WTC11 (cell line): ENCODE results near the gene PKP1. TPM values are rescaled to one million over a fixed set of nuclear protein-coding genes. Genes with fewer than 3 reads are reported as not detected.

Experiments used
- ATAC-seq: fragments of 200-7000 bp; cut with Tn5 transposase; 2 replicates; pipeline ENCODE4 v1.10.0; 2021; ENCODE audit warnings: mild to moderate bottlenecking, moderate library complexity
- CTCF ChIA-PET: fragments of 300-600 bp; sonication (Branson Sonifier 250); formaldehyde crosslinking; loops from one replicate; lab custom pipeline; 2021; ENCODE audit warnings: antibody characterized with exemption; lab: Charles Lee
- POLR2A ChIA-PET: fragments of 350-600 bp; sonication (Branson Sonifier 250); formaldehyde crosslinking; loops from one replicate; lab custom pipeline; 2021; ENCODE audit warnings: antibody characterized with exemption; lab: Charles Lee
- DNase-seq: peaks from one replicate; pipeline ENCODE4 v3.0.0; 2021; ENCODE audit warnings: low spot score
- H3K27ac Mint-ChIP-seq: 2 replicates; pipeline ENCODE4 v1.8.0; 2021; ENCODE audit warnings: mixed read lengths
- H3K27me3 Mint-ChIP-seq: 2 replicates; pipeline ENCODE4 v1.8.0; 2021; ENCODE audit warnings: low read depth, mild to moderate bottlenecking, moderate library complexity, mixed read lengths
- H3K36me3 Mint-ChIP-seq: 2 replicates; pipeline ENCODE4 v1.8.0; 2021; ENCODE audit warnings: mixed read lengths
- H3K4me1 Mint-ChIP-seq: 2 replicates; pipeline ENCODE4 v1.8.0; 2022; ENCODE audit warnings: mixed read lengths
- H3K4me3 Mint-ChIP-seq: 2 replicates; pipeline ENCODE4 v1.8.0; 2021; ENCODE audit warnings: mild to moderate bottlenecking, moderate library complexity, mixed read lengths
- H3K9me3 Mint-ChIP-seq: 2 replicates; pipeline ENCODE4 v1.8.0; 2021; ENCODE audit warnings: mixed read lengths
- CREB1 ChIP-seq: sonication (generic); formaldehyde crosslinking; IDR thresholded peaks from 2 replicates; pipeline ENCODE4 v1.8.0; 2023; ENCODE audit warnings: mild to moderate bottlenecking, missing genetic modification reagents
- CREM ChIP-seq: sonication (generic); formaldehyde crosslinking; IDR thresholded peaks from 2 replicates; pipeline ENCODE4 v1.8.1; 2022; ENCODE audit warnings: mild to moderate bottlenecking, missing genetic modification reagents, moderate library complexity
- CTCF ChIP-seq: fragments of 200-600 bp; IDR thresholded peaks from 2 replicates; pipeline ENCODE4 v1.8.0; 2022; ENCODE audit warnings: antibody characterized with exemption
- EMX1 ChIP-seq: fragments of 250-450 bp; sonication (Bioruptor Pico); IDR thresholded peaks from 2 replicates; pipeline ENCODE4 v1.8.0; 2021; ENCODE audit warnings: mild to moderate bottlenecking
- ESRRA ChIP-seq: sonication (generic); formaldehyde crosslinking; IDR thresholded peaks from 2 replicates; pipeline ENCODE4 v1.8.1; 2022; ENCODE audit warnings: mild to moderate bottlenecking, missing genetic modification reagents, borderline replicate concordance
- HMGXB4 ChIP-seq: sonication (generic); formaldehyde crosslinking; IDR thresholded peaks from 2 replicates; pipeline ENCODE4 v1.8.1; 2023; ENCODE audit warnings: mild to moderate bottlenecking, moderate library complexity, missing genetic modification reagents
- IRF2 ChIP-seq: sonication (generic); formaldehyde crosslinking; IDR thresholded peaks from 2 replicates; pipeline ENCODE4 v1.8.0; 2022; ENCODE audit warnings: low read depth, missing genetic modification reagents, borderline replicate concordance
- JAZF1 ChIP-seq: fragments of 250-450 bp; sonication (Bioruptor Pico); IDR thresholded peaks from 2 replicates; pipeline ENCODE4 v1.9.0; 2021; ENCODE audit warnings: moderate library complexity, mild to moderate bottlenecking, inconsistent platforms
- MXD4 ChIP-seq: fragments of 250-450 bp; sonication (Bioruptor Pico); IDR thresholded peaks from 2 replicates; pipeline ENCODE4 v1.8.0; 2021; ENCODE audit warnings: mild to moderate bottlenecking, moderate library complexity, borderline replicate concordance
- PRDM15 ChIP-seq: sonication (generic); formaldehyde crosslinking; IDR thresholded peaks from 2 replicates; pipeline ENCODE4 v1.8.0; 2022; ENCODE audit warnings: missing genetic modification reagents
- PRRX2 ChIP-seq: fragments of 250-450 bp; sonication (Bioruptor Pico); IDR thresholded peaks from 2 replicates; pipeline ENCODE4 v1.8.0; 2021; ENCODE audit warnings: mild to moderate bottlenecking
- RORB ChIP-seq: fragments of 250-450 bp; sonication (Bioruptor Pico); IDR thresholded peaks from 2 replicates; pipeline ENCODE4 v1.9.0; 2021; ENCODE audit warnings: mild to moderate bottlenecking
- TEAD1 ChIP-seq: sonication (generic); formaldehyde crosslinking; IDR thresholded peaks from 2 replicates; pipeline ENCODE4 v1.8.0; 2022; ENCODE audit warnings: mild to moderate bottlenecking, missing genetic modification reagents
- ZBTB21 ChIP-seq: sonication (generic); formaldehyde crosslinking; IDR thresholded peaks from 2 replicates; pipeline ENCODE4 v1.8.1; 2023; ENCODE audit warnings: mild to moderate bottlenecking, missing genetic modification reagents, borderline replicate concordance
- ZNF263 ChIP-seq: sonication (generic); formaldehyde crosslinking; IDR thresholded peaks from 2 replicates; pipeline ENCODE4 v1.8.1; 2022; ENCODE audit warnings: low read depth, mild to moderate bottlenecking, moderate library complexity, missing genetic modification reagents
- ZNF425 ChIP-seq: fragments of 250-450 bp; sonication (Bioruptor Pico); conservative IDR thresholded peaks from 2 replicates; pipeline ENCODE4 v1.9.0; 2021; ENCODE audit warnings: mild to moderate bottlenecking
- total RNA-seq: library from RNA; stranded (reverse); gene quantifications from 3 replicates; pipeline ENCODE4 v1.2.3, GENCODE V29; 2021
- TF ChIP-seq, protein P1 (sequence below): sonication (generic); formaldehyde crosslinking; IDR thresholded peaks from 2 replicates; pipeline ENCODE4 v1.8.0; 2023; ENCODE audit warnings: missing genetic modification reagents
- TF ChIP-seq, protein P2 (sequence below): sonication (generic); formaldehyde crosslinking; IDR thresholded peaks from 2 replicates; pipeline ENCODE4 v1.8.1; 2022; ENCODE audit warnings: low read depth, mild to moderate bottlenecking, moderate library complexity, missing genetic modification reagents, borderline replicate concordance

PKP1 gene
- total RNA-seq, 1 experiment from 2014 or later = 0.24 TPM

DNA sequence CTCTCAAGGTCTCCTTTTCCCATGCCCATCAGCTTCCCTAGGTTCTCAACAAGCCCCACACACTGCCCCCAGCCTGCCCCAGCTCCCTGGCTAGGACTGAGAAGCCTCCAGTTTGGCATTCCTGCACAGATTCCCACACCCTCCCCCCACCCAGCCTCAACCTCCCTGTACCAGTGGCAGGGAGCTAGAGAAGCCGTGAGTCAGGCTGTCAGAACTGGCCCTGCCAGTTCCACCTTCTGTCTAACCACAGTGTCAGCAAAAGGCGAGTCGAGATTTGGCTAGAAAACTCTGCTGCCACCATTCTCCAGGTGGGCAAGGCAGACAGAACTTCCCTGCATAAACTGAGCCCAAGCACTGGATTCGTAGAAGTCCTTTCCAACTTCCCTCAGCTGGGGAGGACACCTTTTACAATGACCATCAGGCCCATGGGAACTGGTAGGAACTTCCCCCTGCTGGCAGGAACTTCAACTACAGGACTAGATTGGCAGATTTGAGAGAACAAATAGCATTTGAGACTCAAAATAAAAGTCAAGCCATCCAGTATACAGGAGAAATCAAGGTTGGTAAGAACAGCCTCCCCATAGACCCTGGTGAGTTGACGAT lies 63.1 kb downstream of the PKP1 start:
- peak; percentile 35 for ATAC-seq
- Mint-ChIP-seq H3K27me3 (no peaks in the 10 kb centered on the region; the same call in 1 of the 2 replicates), H3K4me3 (no peak overlapping the region), H3K4me1 (peaks cover 38% of the 10 kb centered on the region), H3K36me3 (peaks cover under 1% of the 10 kb centered on the region), H3K9me3 (peaks cover 2% of the 10 kb centered on the region), H3K27ac (no peak overlapping the region)
- ChIA-PET CTCF (interaction anchor here (0.6 to 7.7 kb wide), 45 partner anchors 8 to 321 kb away, joined by 3 to 175 read pairs (median 4); partner anchors contain the start of gene ASCL5), POLR2A (interaction anchor here (0.9 to 1.4 kb wide), 2 partner anchors 14 to 30 kb away, joined by 4 read pairs; no protein-coding TSS in a partner anchor)
- TF ChIP-seq, protein P1, sequence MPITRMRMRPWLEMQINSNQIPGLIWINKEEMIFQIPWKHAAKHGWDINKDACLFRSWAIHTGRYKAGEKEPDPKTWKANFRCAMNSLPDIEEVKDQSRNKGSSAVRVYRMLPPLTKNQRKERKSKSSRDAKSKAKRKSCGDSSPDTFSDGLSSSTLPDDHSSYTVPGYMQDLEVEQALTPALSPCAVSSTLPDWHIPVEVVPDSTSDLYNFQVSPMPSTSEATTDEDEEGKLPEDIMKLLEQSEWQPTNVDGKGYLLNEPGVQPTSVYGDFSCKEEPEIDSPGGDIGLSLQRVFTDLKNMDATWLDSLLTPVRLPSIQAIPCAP = no peak
- TF ChIP-seq CTCF (peak; percentile 47), ZBTB21 (no peak)
- DNase-seq = peak; percentile 70

DNA sequence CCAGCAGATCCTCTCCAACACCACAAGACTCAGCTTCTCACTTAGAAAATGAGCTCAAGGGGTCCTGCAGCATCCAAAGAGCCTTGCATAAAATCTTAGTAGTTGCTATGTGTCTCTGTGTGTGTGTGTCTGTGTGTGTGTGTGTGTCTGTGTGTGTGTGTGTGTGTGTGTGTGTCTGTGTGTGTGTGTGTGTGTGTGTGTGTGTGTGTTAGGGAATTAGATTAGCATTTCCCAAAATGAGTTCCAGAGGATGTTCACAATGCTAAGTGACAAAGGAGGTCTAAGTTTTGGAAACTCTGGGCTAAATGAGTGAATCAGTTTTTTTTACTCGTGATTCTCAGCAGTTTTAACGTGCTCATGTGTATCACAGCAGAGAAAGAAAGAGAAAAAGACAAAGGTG lies 63.7 kb downstream of the PKP1 start:
- TF ChIP-seq PRDM15 (CRISPR knock-in tag) = no peak
- no peak for TF ChIP-seq TEAD1
- TF ChIP-seq JAZF1 (CRISPR knock-in tag) = no peak
- no peak for TF ChIP-seq ZNF263 (CRISPR knock-in tag)
- no peak for TF ChIP-seq RORB (CRISPR knock-in tag)
- TF ChIP-seq PRRX2 (CRISPR knock-in tag) = no peak
- H3K4me1 Mint-ChIP-seq = peaks cover 38% of the 10 kb centered on the region
- ChIA-PET CTCF (interaction anchor here (0.6 to 7.7 kb wide), 43 partner anchors 8 to 321 kb away, joined by 3 to 175 read pairs (median 5); no protein-coding TSS in a partner anchor), POLR2A (interaction anchor here (0.9 to 1.4 kb wide), 2 partner anchors 14 to 29 kb away, joined by 4 read pairs; no protein-coding TSS in a partner anchor)
- ATAC-seq (no peak), DNase-seq (no peak)
- H3K27me3 Mint-ChIP-seq = no peaks in the 10 kb centered on the region; the same call in 1 of the 2 replicates
- no peak overlapping the region for H3K27ac Mint-ChIP-seq
- H3K36me3 Mint-ChIP-seq = no peaks in the 10 kb centered on the region; the same call in 1 of the 2 replicates
- no peaks in the 10 kb centered on the region for H3K9me3 Mint-ChIP-seq
- H3K4me3 Mint-ChIP-seq = no peak overlapping the region

DNA sequence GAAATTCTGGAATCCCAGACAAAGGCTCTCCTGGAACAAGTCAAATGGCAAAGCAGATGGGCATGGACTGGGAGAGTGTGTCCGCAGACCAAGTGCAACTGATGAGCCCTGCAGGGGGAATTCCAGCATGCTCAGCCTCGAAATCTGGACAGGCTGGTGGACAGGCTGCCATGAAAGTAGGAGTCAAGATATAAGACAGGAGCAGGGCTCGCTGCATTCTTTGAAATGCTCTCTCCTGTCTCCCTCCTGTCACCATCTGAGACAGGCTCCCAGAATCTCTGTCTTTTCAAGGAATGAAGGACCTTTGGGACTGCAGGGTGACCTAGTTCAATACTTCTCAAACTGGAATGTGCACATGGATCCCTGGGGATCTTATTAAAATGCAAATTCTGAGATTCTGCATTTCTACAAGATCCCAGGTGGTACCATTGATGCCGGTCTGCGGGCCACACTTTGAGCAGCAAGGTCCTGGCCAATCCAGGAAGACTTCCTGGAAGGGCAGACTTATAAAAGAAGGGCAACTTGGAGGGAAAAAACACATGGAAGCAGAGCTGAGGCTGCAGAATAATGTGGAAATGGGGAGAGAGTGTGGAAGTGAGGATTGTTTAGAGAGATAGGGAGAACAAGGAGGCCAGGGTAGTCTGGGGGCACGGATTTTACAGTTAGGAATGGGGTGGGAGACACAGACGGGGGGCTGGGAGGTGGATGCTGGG lies 64.3 kb downstream of the PKP1 start:
- POLR2A ChIA-PET = interaction anchor here (0.9 to 1.4 kb wide), 2 partner anchors 15 to 29 kb away, joined by 4 read pairs; no protein-coding TSS in a partner anchor
- DNase-seq = no peak
- H3K4me1 Mint-ChIP-seq = peaks cover 38% of the 10 kb centered on the region
- CTCF ChIA-PET = interaction anchor here (0.6 to 7.7 kb wide), 64 partner anchors 11 to 1693 kb away, joined by 3 to 175 read pairs (median 4); partner anchors contain the start of gene PKP1
- no peaks in the 10 kb centered on the region; the same call in 1 of the 2 replicates for H3K27me3 Mint-ChIP-seq
- H3K27ac Mint-ChIP-seq = 0 out of 2 replicates have a peak overlapping the region, but pooled peaks have one; percentile 10
- H3K9me3 Mint-ChIP-seq = no peaks in the 10 kb centered on the region
- H3K36me3 Mint-ChIP-seq = no peaks in the 10 kb centered on the region
- H3K4me3 Mint-ChIP-seq = peak overlapping the region; percentile 12; the same call in 1 of the 2 replicates
- peak; percentile 61 for ATAC-seq
- TF ChIP-seq CREM (CRISPR knock-in tag) (no peak), ZNF425 (no peak), EMX1 (0 out of 2 replicates have a peak, but pooled peaks have one; percentile 50), ESRRA (CRISPR knock-in tag) (no peak), IRF2 (no peak), MXD4 (no peak), HMGXB4 (CRISPR knock-in tag) (no peak), RORB (CRISPR knock-in tag) (no peak), CREB1 (no peak)
- TF ChIP-seq, protein P2, sequence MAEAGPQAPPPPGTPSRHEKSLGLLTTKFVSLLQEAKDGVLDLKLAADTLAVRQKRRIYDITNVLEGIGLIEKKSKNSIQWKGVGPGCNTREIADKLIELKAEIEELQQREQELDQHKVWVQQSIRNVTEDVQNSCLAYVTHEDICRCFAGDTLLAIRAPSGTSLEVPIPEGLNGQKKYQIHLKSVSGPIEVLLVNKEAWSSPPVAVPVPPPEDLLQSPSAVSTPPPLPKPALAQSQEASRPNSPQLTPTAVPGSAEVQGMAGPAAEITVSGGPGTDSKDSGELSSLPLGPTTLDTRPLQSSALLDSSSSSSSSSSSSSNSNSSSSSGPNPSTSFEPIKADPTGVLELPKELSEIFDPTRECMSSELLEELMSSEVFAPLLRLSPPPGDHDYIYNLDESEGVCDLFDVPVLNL (CRISPR knock-in tag) = no peak
